Measurements from ENCODE around the gene KCTD4. TPM values are rescaled to one million over a fixed set of nuclear protein-coding genes. Genes with fewer than 3 reads are reported as not detected.

KCTD4 gene
- total and polyA plus RNA-seq, 2 experiments from 2014 or later, result 0.21 to 0.23 TPM

- Histone ChIP-seq H3K9me2 (replicated peaks; ENCODE audit: insufficient read depth) (no peaks in the 10 kb centered on the region), H3K9me3 (ENCODE audit: low read depth) (no peaks in the 10 kb centered on the region), H3K36me3 (replicated peaks; ENCODE audit: insufficient read depth, low read depth) (no peaks in the 10 kb centered on the region), H3K79me2 (no peaks in the 10 kb centered on the region), H4K20me1 (ENCODE audit: insufficient read depth, poor library complexity, severe bottlenecking) (no peaks in the 10 kb centered on the region), H3K4me3 (no peak overlapping the region), H3K4me1 (ENCODE audit: insufficient read depth) (no peaks in the 10 kb centered on the region), H3K27me3 (no peaks in the 10 kb centered on the region), H3K4me2 (no peak overlapping the region), H3K27ac (peak overlapping the region; percentile 50), H2AFZ (no peak overlapping the region)
- DNase-seq (ENCODE audit: low spot score), result peak; percentile 13
- no peak for TF ChIP-seq EZH2phosphoT487 (IDR thresholded peaks at IDR 0.05; ENCODE audit: low read depth, severe bottlenecking, unreplicated experiment)
- no peak for TF ChIP-seq CTCF (IDR thresholded peaks at IDR 0.05; ENCODE audit: poor library complexity)
- no peak for TF ChIP-seq EZH2 (IDR thresholded peaks at IDR 0.05; ENCODE audit: borderline replicate concordance)
- 90% methylated on average over 1 of the region's 1 CpG for WGBS (ENCODE audit: low lambda C conversion rate, missing lambda C conversion rate)
Observed at GRCh38 chr13:45162194-45162593, 38.7 kb downstream of the KCTD4 start.

GRCh38 chr13:45156565-45157361 lies 44.1 kb downstream of the KCTD4 start:
- H3K9me3 ChIP-seq (ENCODE audit: low read depth), result no peaks in the 10 kb centered on the region
- TF ChIP-seq CTCF (IDR thresholded peaks at IDR 0.05; ENCODE audit: poor library complexity), result no peak
- TF ChIP-seq EZH2 (IDR thresholded peaks at IDR 0.05; ENCODE audit: borderline replicate concordance), result no peak
- TF ChIP-seq EZH2phosphoT487 (IDR thresholded peaks at IDR 0.05; ENCODE audit: low read depth, severe bottlenecking, unreplicated experiment), result no peak
- no peaks in the 10 kb centered on the region for H3K79me2 ChIP-seq
- H3K36me3 ChIP-seq (replicated peaks; ENCODE audit: insufficient read depth, low read depth), result no peaks in the 10 kb centered on the region
- H3K27ac ChIP-seq, result no peak overlapping the region
- no peaks in the 10 kb centered on the region for H3K4me1 ChIP-seq (ENCODE audit: insufficient read depth)
- H3K9me2 ChIP-seq (replicated peaks; ENCODE audit: insufficient read depth), result no peaks in the 10 kb centered on the region
- no peak for DNase-seq (ENCODE audit: low spot score)
- no peak overlapping the region for H2AFZ ChIP-seq
- H3K4me2 ChIP-seq, result no peak overlapping the region
- H3K27me3 ChIP-seq, result no peaks in the 10 kb centered on the region
- H3K4me3 ChIP-seq, result no peak overlapping the region
- WGBS (ENCODE audit: low lambda C conversion rate, missing lambda C conversion rate), result 94% methylated on average over 7 of the region's 7 CpGs
- H4K20me1 ChIP-seq (ENCODE audit: insufficient read depth, poor library complexity, severe bottlenecking), result no peaks in the 10 kb centered on the region

GRCh38 chr13:45149964-45150363 lies 50.9 kb downstream of the KCTD4 start:
- Histone ChIP-seq H3K9me3 (ENCODE audit: low read depth) (no peaks in the 10 kb centered on the region), H3K4me2 (no peak overlapping the region), H2AFZ (no peak overlapping the region), H3K4me1 (ENCODE audit: insufficient read depth) (no peaks in the 10 kb centered on the region), H4K20me1 (ENCODE audit: insufficient read depth, poor library complexity, severe bottlenecking) (no peaks in the 10 kb centered on the region), H3K36me3 (replicated peaks; ENCODE audit: insufficient read depth, low read depth) (no peaks in the 10 kb centered on the region), H3K79me2 (peaks cover 37% of the 10 kb centered on the region), H3K9me2 (replicated peaks; ENCODE audit: insufficient read depth) (no peaks in the 10 kb centered on the region), H3K27ac (no peak overlapping the region), H3K27me3 (no peaks in the 10 kb centered on the region), H3K4me3 (no peak overlapping the region)
- TF ChIP-seq EZH2phosphoT487 (IDR thresholded peaks at IDR 0.05; ENCODE audit: low read depth, severe bottlenecking, unreplicated experiment) (no peak), EZH2 (IDR thresholded peaks at IDR 0.05; ENCODE audit: borderline replicate concordance) (no peak), CTCF (IDR thresholded peaks at IDR 0.05; ENCODE audit: poor library complexity) (no peak)
- DNase-seq (ENCODE audit: low spot score), result no peak
- WGBS (ENCODE audit: low lambda C conversion rate, missing lambda C conversion rate), result 67% methylated on average over 1 of the region's 1 CpG

Measured in hepatocyte (in vitro differentiated cells).